HCEC 1CT (cell line): ENCODE measurements around the gene C9orf85.

Source experiments
- DNase-seq: peaks from one replicate; pipeline ENCODE4 v3.0.0-alpha.2; 2017

Gene C9orf85

DNA sequence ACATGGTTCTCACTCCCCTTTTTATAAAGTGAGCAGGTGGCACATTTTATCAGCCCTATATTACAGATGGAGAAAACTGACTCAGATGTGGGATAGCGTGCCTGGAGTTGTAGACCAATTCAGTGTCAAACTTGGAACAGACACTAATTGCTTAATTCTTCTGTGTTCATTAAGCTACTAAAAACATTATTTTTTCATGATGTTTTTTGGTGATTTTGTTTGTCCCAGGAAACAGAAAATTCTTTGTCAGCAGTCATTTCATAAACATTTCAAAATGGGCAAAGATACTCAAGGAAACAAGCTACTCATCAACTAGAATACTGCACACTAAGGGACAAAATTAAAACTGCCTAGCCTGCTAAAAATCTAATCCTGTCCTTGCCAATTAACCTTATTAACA is 2.6 kb upstream of the C9orf85 start:
- no peak for DNase-seq

DNA sequence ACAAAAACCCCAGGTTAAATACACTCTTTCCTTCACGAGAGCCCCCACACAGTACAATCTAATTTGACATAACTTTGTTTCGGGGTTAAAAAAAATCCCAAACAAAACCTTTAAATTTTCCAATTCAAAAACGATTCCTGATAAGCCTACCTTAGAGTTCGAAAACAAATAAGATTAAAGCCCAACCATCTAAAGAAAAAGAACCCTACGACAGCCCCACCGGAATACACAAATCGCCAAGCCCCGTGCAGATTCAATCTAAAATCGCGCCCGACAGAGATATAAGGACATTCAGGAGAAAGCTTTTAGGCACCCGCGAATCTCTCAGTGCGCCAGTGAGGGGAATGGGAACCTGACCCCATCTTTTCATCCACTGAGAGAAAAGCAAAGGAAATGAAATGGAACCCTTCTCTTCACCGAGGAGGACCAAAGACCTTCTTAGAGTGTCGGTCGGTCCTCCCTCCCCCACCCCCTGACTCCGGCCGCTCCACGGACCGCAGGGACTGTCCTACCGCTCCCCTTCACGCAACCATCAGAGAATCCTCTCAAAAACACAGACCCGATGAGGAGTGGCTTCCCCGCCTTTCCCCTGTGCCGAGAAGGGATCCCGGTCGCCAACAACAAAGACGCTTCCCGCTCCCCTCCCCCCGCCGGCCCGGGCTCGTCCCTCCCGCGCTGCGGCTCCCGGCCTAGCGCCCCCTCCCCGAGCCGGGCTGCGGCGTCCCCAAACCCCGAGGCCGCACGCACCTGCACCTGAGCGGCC is 1.4 kb upstream of the C9orf85 start:
- no peak for DNase-seq

DNA sequence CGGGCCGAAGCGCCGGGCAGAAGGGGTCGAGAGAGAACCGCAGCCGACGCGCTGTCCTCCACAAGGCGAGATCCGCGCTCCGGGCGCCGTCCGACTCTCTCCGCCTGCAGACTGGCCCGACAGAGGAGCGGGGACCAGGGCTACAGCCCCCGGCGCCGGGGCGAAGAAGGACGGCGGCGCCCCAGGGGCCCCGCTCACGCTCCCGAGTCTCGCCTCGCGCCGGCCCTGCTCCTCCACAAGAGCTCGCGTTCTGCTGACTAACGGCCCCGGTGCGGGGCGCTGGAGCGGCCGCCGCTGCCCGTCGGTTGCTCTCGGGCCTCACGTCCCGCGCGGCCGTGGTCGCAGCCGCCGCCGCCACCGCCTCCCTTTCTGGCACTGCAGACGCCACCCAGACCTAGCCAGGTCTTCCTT is 784 bp upstream of the C9orf85 start:
- no peak for DNase-seq

DNA sequence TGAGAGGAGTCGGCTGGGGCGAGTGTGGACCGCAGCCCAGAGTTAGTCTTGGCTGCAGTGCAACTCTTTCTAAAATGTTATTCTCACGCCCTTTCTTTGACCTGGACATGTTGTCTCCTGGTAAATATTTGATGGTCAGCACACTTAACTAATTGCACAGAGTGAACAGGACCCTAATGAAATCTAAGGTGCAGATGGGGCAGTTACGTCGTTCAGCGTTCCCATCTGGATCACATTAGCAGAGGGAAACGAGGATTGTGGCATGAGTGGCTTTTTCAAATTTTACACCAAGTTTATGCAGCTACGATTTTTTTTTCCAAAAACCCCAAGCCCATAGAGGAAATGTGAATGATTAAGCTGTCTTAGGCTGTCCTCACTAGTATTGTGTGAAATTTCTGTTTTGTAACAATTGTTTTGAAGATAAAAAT is 483 bp downstream of the C9orf85 start:
- no peak for DNase-seq

DNA sequence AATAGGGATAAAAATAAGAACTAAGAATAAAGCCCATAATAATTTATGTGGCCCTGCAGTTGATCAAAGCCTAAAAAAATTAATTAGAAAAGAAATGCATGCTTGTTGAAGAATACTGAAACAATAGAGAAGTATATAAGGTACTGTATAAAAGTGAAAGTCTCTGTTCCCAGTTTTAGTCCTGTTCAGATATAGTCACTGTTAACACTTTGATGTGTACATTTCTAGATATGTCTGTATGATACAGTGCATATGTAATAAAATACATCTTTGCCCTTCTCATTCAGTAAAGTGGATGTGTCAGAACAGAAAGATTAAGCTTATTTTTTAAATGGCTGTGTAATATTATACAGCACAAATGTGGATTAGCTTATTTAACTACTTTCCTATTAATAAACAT is 4.1 kb downstream of the C9orf85 start:
- DNase-seq: no peak

DNA sequence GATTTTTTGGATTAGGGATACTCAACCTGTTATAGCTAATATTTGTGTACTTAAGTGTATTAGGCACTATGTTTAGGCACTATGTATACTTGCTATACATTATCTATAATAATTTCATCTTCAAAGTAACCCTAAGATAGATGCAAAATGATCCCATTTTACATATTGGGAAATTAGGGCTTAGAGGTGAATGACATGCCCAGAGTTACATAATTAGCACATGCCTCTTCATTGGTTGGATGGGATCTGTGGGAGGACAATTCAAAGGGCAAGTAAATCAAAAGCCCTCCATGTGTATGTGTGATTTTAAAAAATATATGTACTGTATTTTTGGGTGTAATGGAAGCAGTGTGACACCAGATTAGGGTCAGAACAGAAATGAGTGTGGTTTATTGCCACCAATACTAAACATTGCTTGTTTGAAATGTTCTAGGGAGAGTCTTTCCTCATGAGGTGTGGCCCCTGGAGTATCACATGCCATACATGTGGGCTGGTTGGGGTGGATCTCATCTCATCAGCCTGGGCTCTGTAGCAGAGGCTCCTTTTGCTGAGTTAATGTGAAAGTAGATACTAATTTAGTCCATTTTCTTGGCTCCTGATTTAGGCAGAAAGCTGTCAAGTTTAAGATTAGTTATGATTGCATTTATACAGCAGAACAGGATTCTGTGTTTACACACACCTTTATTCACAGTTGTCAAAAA is 5.5 kb downstream of the C9orf85 start:
- no peak for DNase-seq

DNA sequence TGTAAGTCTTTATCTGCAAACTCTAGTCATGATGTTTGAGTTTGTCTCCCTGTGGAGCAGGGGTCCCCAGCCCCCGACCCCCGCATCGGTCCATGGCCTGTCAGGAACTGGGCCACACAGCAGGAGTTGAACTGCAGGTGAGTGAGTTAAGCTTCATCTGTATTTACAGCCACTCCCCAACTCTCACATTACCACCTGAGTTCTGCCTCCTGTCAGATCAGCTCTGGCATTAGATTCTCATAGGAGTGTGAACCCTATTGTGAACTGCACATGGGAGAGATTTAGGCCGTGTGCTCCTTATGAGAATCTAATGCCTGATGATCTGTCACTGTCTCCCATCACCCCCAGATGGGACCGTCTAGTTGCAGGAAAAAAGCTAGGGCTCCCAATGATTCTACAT is 7.0 kb downstream of the C9orf85 start:
- no peak for DNase-seq

DNA sequence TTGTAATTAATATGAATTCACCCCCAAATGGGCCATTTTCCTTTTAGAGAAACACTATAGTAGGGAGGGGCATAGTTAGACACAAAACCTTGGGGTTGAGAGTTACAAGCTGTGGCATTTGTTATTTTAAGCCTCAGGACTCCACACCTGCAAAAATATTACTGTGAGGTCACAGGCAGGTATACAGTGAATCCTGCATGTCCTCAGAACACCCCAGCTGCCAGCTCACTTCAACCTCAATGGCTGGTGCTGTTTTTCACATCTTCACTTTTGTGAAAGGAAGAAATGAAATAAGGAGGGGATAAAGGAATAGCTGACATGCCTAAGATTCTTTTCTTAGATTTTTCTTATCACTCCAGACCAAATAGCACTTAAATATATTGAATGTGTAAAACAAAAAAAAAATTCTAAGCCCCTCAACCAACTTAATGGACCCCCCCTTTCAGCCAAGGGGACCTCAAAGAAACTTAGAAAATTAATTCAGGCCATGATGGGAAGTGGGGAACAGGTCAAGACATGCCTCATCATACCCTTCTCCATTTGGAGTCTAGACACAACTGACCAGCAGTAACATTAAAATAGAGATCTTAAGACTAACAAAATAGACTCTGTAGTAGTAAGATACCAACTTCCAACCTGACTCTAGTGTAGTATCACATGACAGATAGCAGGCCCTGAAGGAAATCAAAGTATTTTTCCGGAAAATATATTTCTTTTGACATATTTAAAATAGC is 9.2 kb downstream of the C9orf85 start:
- no peak for DNase-seq

DNA sequence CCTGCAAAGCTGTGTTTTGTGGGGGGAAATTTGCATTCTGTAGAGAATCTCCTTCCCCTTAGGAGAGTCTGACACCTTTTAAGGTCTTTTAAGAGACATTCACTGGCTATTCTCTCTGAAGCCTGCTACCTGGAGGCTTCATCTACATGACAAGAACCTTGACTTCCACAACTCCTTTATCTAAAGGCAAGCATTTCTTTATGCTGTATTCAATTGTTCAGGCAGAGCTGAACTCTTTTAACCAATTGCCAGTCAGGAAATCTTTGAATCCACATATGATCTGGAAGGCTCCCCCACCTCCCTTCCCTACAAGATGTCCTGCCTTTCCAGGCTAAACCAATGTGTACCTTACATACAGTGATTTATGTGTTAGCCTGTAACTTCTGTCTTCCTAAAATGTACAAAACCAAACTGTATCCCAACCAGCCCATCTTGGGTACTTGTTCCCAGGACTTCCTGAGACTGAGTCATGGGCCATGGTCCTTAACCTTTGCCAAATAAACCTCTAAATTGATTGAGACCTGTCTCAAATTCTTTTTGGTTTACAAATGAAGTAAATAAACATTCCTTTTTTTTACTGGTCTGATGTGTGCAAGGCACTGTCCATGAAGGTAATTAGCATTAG is 9.9 kb downstream of the C9orf85 start:
- DNase-seq: no peak

DNA sequence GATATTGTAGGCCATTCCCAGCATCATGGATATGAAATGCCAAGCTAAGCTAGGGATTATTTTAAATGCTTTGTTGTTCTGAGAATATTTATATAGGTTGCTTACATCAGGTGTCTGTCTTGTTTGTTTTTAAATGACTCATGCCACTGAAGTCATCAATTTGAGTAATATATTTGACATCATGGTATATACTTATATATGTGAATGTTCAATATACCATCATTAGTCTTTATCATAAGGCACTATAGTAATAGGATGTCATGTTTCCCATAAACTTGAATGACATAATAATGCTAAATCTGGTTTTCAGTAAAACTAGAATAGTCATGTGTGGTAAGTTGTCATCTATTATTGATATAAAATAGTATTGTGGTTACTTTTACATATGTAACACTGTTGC is 13.1 kb downstream of the C9orf85 start:
- DNase-seq: no peak

DNA sequence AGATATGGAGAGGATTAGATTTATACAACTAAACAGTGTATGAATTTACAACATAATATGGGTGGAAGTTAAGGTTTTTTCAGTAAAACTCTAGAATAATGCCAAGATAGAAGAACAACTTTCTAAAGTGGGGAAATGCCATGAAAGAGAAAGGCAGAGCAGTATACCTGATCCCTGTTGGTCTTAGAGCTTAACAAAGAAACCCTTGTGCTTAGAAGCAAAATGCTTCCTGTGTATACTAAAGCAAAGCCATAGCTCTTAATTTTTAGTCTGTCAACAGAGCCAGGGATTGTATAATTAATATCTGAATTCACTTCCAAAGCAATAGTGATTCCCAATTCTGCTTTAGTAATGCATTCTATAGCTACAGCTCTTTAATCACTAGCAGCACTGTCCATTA is 14.4 kb downstream of the C9orf85 start:
- DNase-seq: no peak

DNA sequence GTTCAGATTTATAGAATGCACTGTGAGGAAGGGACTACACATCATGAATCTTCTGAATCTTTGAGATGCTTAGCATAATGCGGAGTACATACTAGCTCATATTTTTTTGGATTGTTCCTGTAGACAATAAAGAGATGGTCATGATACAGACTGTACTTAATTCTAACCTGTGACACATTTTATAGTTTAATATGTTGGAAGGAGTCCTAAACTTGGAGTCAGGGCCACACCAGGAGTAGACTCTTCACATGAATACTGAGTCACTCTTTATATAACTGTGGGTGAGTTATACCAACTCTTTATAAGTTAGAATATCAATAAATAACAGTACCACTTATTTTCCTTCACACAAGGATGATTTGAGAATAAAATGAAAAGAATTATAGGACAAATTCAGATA is 16.9 kb downstream of the C9orf85 start:
- DNase-seq: peak; percentile 54

DNA sequence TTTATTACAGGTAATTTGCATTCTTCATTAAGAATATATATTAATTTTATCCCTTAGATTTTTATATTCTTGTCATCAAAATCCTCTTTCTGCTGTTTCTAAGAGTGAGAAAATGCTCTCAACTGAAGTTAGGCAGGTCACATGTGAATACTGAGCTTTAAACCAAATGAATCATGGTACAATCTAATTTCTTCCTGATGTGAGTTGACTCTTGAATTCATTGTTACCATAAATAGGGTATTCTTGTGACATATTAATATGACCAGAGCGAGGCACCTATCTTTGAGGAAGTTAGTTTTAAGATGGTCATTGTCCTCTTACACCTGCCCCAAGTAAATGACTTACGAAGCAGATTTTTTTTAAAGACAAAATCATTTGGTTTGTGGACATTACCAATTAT is 17.4 kb downstream of the C9orf85 start:
- DNase-seq: no peak

DNA sequence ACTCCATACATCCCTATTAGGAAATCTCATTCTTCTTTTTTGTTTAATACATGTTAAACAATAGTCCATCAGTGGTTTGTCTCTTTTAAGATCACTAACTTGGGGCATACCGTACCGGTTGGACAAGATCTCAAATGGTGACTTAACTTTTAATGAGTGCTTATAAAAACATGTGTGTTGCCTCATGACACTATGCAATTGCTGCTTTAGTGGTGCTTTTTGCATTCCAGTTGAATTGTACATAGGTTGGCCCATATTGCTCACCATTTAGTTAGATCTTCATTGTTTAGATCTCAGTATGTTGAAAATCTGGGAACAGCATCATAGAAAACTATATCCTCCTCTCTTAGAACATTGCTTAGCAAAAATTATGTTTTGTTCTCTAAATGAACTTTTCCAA is 17.8 kb downstream of the C9orf85 start:
- DNase-seq: peak; percentile 92

DNA sequence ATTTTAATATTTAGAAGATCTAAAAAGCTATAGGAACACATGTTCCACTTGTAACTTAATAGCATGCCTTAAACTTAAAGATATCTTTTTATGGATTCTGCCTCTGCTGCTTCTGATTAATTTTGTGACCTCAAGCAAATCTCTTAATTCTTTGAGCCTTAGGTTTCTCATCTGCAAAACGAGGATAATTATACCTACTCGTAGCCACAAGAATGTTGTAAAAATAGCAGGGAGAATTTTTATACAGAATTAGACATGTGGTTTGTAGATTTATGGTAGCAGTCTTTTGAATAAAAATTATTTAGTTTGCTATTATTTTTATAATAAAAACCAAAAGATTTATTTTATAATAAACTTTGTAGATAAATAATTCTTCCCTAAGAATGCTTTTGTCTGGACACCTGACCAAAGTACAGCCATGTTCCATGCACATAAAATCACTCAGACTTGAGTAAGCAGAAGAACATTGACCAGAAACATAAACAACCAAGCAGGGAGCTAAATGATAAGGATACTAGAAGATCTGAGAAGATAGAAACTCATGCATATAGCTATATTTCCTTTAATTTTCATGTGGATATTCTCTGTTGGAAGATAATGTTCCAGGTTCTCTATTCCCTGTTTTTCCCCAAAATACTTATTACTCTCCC is 18.5 kb downstream of the C9orf85 start:
- DNase-seq: peak; percentile 62

DNA sequence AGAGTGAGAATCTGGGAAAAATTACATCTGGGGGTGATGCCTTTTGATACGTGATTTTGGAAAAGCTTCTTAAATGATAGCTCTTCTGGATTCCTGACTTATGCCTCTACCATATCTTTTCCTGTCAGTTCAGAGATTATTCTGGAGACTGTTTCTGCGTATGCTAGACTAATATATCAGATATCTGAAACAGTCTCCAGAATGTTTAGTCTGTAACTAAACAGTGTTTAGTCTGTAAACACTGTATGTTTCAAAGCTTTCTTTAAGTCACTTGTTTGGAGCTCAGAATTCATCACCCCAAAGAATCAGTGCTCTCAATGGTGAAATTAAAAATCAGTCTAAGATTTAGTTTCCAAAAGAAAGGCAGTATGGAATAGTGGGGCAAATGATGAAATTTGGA is 19.7 kb downstream of the C9orf85 start:
- no peak for DNase-seq

DNA sequence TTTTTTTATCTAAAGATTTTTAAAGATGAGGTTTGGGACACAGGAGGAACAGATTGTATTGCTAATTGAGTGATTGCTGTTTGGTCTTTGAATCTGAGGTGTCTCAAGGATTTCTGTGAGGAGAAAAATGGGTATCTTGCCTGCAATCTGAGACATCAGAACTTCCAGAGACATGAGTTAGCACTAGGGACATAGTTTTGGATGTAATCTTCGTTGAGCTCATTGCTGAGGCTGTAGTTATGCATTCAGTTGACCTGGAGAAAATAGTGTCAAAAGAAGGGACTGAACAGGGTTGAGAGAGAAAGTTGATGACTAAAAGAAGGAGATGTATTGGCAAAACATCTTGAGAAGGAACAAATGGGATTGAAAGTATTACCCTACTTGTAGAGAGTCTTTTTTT is 24.6 kb downstream of the C9orf85 start:
- no peak for DNase-seq

DNA sequence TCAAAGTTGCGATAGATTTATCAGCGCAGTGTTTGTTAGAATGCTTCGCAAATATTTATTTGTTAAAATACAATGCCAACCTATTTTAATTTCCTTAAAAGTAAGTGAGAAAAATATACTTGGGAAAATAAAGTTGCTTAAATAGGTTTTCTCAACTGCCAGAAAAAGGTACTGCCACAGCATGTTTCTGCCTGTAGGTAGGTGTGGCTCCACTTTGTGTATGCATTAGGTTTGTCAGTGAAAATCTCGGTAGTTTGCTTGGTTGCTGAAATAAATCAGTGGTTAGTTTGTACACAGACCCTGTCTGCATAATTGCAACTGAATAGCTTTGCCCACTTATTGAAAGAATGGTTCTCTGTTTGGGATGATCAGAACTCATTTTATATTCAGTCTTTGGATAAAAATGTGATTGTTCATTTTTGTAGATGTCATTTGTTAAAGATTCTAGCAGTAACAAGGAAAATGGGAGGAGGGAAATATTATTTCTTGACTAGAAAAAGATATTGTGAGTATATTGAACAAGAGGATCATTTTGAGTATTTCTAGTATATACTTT is 25.7 kb downstream of the C9orf85 start:
- DNase-seq: no peak

DNA sequence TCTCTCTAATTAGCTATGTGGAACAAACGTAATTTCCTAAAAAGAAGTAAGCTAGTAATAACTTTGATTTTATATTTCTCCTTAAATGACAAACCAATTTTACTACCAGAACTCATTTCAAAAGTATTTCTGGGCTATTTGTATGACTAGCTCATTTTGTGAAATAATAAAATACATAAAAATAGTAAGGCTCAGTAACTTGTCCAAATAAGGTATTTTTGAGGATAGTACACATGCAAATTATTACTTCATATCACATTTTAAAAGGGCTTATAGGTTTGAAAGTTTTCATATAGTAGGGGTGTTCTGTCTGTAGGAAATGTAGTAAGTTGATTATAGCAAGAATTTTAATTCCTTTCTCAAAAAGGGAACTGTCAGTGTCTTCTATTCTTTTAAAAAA is 26.5 kb downstream of the C9orf85 start:
- peak; percentile 58 for DNase-seq

DNA sequence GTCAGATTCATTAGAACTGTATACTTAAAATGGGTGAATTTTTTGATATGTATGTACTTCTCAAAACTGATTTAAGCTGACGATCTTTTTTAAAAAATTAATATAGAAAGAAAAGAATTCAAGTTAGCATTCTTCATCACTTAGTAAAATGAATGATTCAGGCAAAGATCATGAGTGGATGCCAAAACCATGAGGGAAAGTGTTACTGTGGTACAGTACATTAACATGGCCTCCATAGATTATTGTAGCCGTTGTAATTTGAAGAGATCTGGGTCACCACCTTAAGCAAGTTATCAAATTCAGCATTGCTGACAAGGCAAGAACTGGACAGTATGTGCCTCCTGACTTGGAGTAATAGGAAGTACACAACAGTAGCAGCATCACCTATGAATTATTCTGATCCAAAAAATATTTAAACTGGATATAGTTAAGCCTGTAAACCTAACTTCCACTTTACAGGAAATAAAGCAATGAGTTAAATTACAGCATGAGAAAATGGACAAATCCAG is 29.7 kb downstream of the C9orf85 start:
- DNase-seq: peak; percentile 78

DNA sequence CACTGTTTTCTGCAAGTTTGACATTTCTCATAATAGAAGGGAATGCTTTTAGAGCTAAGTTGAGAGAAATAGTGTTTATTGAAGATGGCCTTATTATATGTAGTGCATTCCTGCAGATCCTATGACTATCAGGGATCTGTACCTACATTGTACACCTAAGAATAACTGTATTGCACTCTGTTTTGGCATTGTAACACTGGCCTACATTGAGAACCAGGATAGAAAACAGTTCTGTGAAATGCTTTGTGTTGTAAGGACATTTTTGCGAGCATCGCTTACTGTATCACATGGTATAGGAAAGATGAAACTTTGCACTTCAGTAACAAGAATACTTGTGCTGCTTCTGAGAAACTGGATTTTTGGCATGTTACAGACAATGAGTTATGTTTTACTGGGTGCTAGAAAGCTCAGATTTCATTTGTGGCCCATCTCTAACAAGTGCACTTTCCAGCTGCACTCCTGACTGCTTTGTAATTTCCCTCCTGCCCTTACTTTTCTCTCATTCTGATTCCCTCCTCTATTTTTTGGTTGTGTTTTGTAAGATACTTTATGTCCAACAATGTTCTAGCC is 30.6 kb downstream of the C9orf85 start:
- no peak for DNase-seq

DNA sequence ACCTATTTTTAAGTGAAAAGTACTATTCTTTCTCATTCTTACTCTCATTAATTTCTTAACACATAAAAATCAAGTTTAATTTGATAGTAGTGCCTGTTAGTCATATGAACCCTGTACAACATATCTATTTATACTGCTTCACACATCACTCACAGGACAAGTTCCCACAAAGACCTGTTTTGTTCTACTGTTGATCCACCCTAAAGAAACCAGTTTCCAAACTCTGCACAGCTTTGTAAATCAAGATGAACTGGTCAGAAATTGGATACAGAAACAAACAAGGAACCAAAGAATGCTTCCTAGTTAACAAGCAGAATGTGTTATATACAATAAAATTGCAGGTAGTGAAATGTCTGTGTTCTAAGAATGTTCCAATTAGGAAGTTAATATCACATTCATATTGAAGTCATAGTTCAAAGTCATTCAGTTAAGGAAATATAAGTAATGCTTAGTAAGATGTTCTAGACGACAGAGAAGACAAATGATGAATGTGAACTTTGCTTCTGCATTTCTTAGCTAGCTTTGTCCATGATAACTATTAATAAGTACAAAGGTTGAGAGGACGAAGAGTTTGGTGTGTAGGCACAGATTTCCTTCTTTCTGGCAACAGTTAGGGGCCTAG is 33.4 kb downstream of the C9orf85 start:
- no peak for DNase-seq
